Liver (tissue), 9 donors: ENCODE measurements around the gene TSPAN18. TPM values are rescaled to one million over a fixed set of nuclear protein-coding genes. Genes with fewer than 3 reads are reported as not detected.

Source experiments
- DNase-seq: peaks from one replicate; pipeline ENCODE4 v3.0.0-alpha.2; 2017; ENCODE audit warnings: low spot score
- H3K27ac ChIP-seq, 2 donors: one replicate each; pipeline ENCODE4 v1.7.0; 2013; ENCODE audit warnings: inconsistent platforms in 2 of 2, low read length in 2 of 2, control low read depth in 1 of 2, low read depth in 1 of 2, mild to moderate bottlenecking in 1 of 2
- H3K27me3 ChIP-seq, 4 donors: one replicate each; pipeline versions ENCODE4 v1.6.1 to v1.7.0; 2013; ENCODE audit warnings: low read length in 3 of 4, inconsistent platforms in 1 of 4, mild to moderate bottlenecking in 1 of 4, moderate library complexity in 1 of 4; ENCODE audit not compliant: control insufficient read depth in 4 of 4, insufficient read depth in 4 of 4
- H3K36me3 ChIP-seq, 4 donors: one replicate each; pipeline versions ENCODE4 v1.6.1 to v1.7.0; 2013; ENCODE audit warnings: low read length in 3 of 4, mild to moderate bottlenecking in 3 of 4, low read depth in 1 of 4, moderate library complexity in 1 of 4; ENCODE audit not compliant: control insufficient read depth in 4 of 4, insufficient read depth in 3 of 4
- H3K4me1 ChIP-seq, 4 donors: one replicate each; pipeline versions ENCODE4 v1.6.1 to v1.7.0; 2013; ENCODE audit warnings: low read length in 3 of 4, mild to moderate bottlenecking in 3 of 4, moderate library complexity in 1 of 4; ENCODE audit not compliant: control insufficient read depth in 4 of 4, insufficient read depth in 4 of 4
- H3K4me3 ChIP-seq, 3 donors: one replicate each; pipeline versions ENCODE4 v1.6.1 to v1.7.0; 2013; ENCODE audit warnings: low read length in 3 of 3, control low read depth in 1 of 3, low read depth in 1 of 3, mild to moderate bottlenecking in 1 of 3
- H3K9ac ChIP-seq, 2 donors: one replicate each; pipeline ENCODE4 v1.7.0; 2013; ENCODE audit warnings: low read length in 2 of 2, mild to moderate bottlenecking in 2 of 2, moderate library complexity in 2 of 2, control low read depth in 1 of 2, low read depth in 1 of 2
- H3K9me3 ChIP-seq, 4 donors: one replicate each; pipeline versions ENCODE4 v1.6.1 to v1.7.0; 2013; ENCODE audit warnings: low read length in 3 of 4; ENCODE audit not compliant: control insufficient read depth in 4 of 4
- ATF3 ChIP-seq: IDR thresholded peaks from 2 replicates; pipeline ENCODE4 v1.6.1; 2016; ENCODE audit warnings: antibody characterized with exemption
- CTCF ChIP-seq: fragments of 150-350 bp; IDR thresholded peaks from 2 replicates; pipeline ENCODE4 v1.5.1; 2017; ENCODE audit warnings: improper control_type of control experiment, low read depth, low read length; ENCODE audit not compliant: missing input control
- EGR1 ChIP-seq, 2 donors: IDR thresholded peaks; 2 replicates each; pipeline ENCODE4 v1.6.1; 2016 to 2018; ENCODE audit warnings: antibody characterized with exemption in 2 of 2, low read depth in 2 of 2
- FOXA1 ChIP-seq: IDR thresholded peaks from 2 replicates; pipeline ENCODE4 v1.6.1; 2016; ENCODE audit warnings: antibody characterized with exemption
- FOXA2 ChIP-seq: IDR thresholded peaks from 2 replicates; pipeline ENCODE4 v1.6.1; 2016; ENCODE audit warnings: antibody characterized with exemption
- HNF4G ChIP-seq: IDR thresholded peaks from 2 replicates; pipeline ENCODE4 v1.6.1; 2016; ENCODE audit warnings: antibody characterized with exemption
- MAX ChIP-seq: IDR thresholded peaks from 2 replicates; pipeline ENCODE4 v1.6.1; 2016; ENCODE audit warnings: antibody characterized with exemption
- NR2F2 ChIP-seq: IDR thresholded peaks from 2 replicates; pipeline ENCODE4 v1.6.1; 2016; ENCODE audit warnings: antibody characterized with exemption
- RAD21 ChIP-seq, 2 donors: IDR thresholded peaks; 2 replicates each; pipeline ENCODE4 v1.6.1; 2016; ENCODE audit warnings: antibody characterized with exemption in 2 of 2, mild to moderate bottlenecking in 2 of 2
- REST ChIP-seq: IDR thresholded peaks from 2 replicates; pipeline ENCODE4 v1.6.1; 2016; ENCODE audit warnings: antibody characterized with exemption, mild to moderate bottlenecking
- RXRA ChIP-seq, 2 donors: IDR thresholded peaks; 2 replicates each; pipeline ENCODE4 v1.6.1; 2017 to 2018; ENCODE audit warnings: antibody characterized with exemption in 2 of 2, mild to moderate bottlenecking in 1 of 2
- SP1 ChIP-seq: IDR thresholded peaks from 2 replicates; pipeline ENCODE4 v1.6.1; 2018; ENCODE audit warnings: antibody characterized with exemption, mild to moderate bottlenecking
- YY1 ChIP-seq: IDR thresholded peaks from 2 replicates; pipeline ENCODE4 v1.6.1; 2016; ENCODE audit warnings: antibody characterized with exemption, mild to moderate bottlenecking
- ZBTB33 ChIP-seq: IDR thresholded peaks from 2 replicates; pipeline ENCODE4 v1.6.1; 2016; ENCODE audit warnings: antibody characterized with exemption
- WGBS: extraction: QIAGEN DNeasy Blood & Tissue Kit; methylation state at CpG from one replicate; pipeline ENCODE4 v1.1.7; 2013; 5-methylcytosine and 5-hydroxymethylcytosine counted together
- polyA plus RNA-seq, 2 donors: library from polyadenylated mRNA; stranded (reverse) in 1 of 2; unstranded in 1 of 2; fragments of 200-250 nt in 1 of 2; fragments of >200 nt in 1 of 2; fragmentation: Nextera tagmentation in 1 of 2; extraction: Ambion mirVana in 1 of 2; gene quantifications; one replicate each; pipeline versions ENCODE4 v1.2.1 to v1.2.3, GENCODE V29; 2013 to 2015
- total RNA-seq, 2 donors: library from RNA; depleted of rRNA; stranded (reverse); fragments of >200 nt; gene quantifications; one replicate each; pipeline ENCODE4 v1.2.3, GENCODE V29; 2014
- donor health status: healthy.
- donor health status: healthy.
- donor health status: healthy.
- donor health status: healthy.
- donor health status: healthy.

TSPAN18 gene
- total and polyA plus RNA-seq, 4 donors = 1.2 to 5.0 (median 2.8) TPM

GRCh38 chr11:44868455-44869421 is 142.0 kb downstream of the TSPAN18 start (continued):
- TF ChIP-seq ATF3 (no peak), RXRA (IDR thresholded peaks at IDR 0.05) (no peak), FOXA1 (no peak), YY1 (no peak), ZBTB33 (no peak), EGR1 (IDR thresholded peaks at IDR 0.05; ENCODE audit: low read depth in 2 of 2) (no peak), MAX (no peak)

GRCh38 chr11:44870181-44870580 is 143.4 kb downstream of the TSPAN18 start:
- DNase-seq = no peak
- H3K9me3 ChIP-seq = peaks cover 0 to 2% (median 0%) of the 10 kb centered on the region in 4 donors
- no peak overlapping the region for H3K27ac ChIP-seq
- peaks cover 2 to 11% (median 7%) of the 10 kb centered on the region in 4 donors for H3K4me1 ChIP-seq
- H3K4me3 ChIP-seq = no peak overlapping the region
- no peak overlapping the region for H3K9ac ChIP-seq
- no peaks in the 10 kb centered on the region for H3K27me3 ChIP-seq
- 82% methylated on average over 3 of the region's 3 CpGs for WGBS
- no peak for TF ChIP-seq NR2F2
- no peak for TF ChIP-seq ZBTB33
- TF ChIP-seq RAD21 (IDR thresholded peaks at IDR 0.05) = no peak
- no peak for TF ChIP-seq RXRA (IDR thresholded peaks at IDR 0.05)
- no peak for TF ChIP-seq EGR1 (IDR thresholded peaks at IDR 0.05; ENCODE audit: low read depth in 2 of 2)
- TF ChIP-seq YY1 = no peak
- no peak for TF ChIP-seq MAX
- TF ChIP-seq CTCF = no peak
- TF ChIP-seq ATF3 = no peak
- TF ChIP-seq REST = no peak
- no peak for TF ChIP-seq SP1
- TF ChIP-seq HNF4G = no peak
- no peak for TF ChIP-seq FOXA2
- H3K36me3 ChIP-seq = no peaks in the 10 kb centered on the region
